PC-3 (cell line): ENCODE data around the gene TMEFF2. TPM values are rescaled to one million over a fixed set of nuclear protein-coding genes. Genes with fewer than 3 reads are reported as not detected.

Experiments
- ATAC-seq: fragments of 200-7000 bp; cut with Tn5 transposase; 2 replicates; pipeline ENCODE4 v1.9.1; 2020; ENCODE audit warnings: mild to moderate bottlenecking, moderate library complexity
- BruUV-seq: library from RNA; stranded (reverse); fragments of 400-500 nt; replicated peaks from 2 replicates; lab custom pipeline; 2021; lab: Mats Ljungman, UMichigan
- CTCF ChIA-PET: fragments of 300-600 bp; sonication (Branson Sonifier 250); formaldehyde crosslinking; loops from one replicate; lab custom pipeline; 2022; ENCODE audit warnings: antibody characterized with exemption; lab: Charles Lee
- POLR2A ChIA-PET: fragments of 300-600 bp; sonication (Branson Sonifier 250); formaldehyde crosslinking; loops from one replicate; lab custom pipeline; 2022; ENCODE audit warnings: antibody characterized with exemption; ENCODE audit not compliant: unreplicated experiment; lab: Charles Lee
- DNase-seq: peaks from one replicate; pipeline ENCODE4 v3.0.0-alpha.2; 2015
- H2AFZ ChIP-seq: fragments of 300-600 bp; sonication (generic); 2 replicates; pipeline ENCODE4 v1.6.0; 2016; ENCODE audit warnings: antibody characterized with exemption, low read length
- H3F3A ChIP-seq: fragments of 300-600 bp; sonication (generic); one replicate; pipeline ENCODE4 v1.6.0; 2017; ENCODE audit warnings: antibody characterized with exemption, low read length, control low read depth, mild to moderate bottlenecking; ENCODE audit not compliant: unreplicated experiment
- H3K27ac ChIP-seq: fragments of 300-600 bp; sonication (generic); 2 replicates; pipeline ENCODE4 v1.5.1; 2016; ENCODE audit warnings: mild to moderate bottlenecking, low read length
- H3K27me3 ChIP-seq: fragments of 300-600 bp; sonication (generic); 2 replicates; pipeline ENCODE4 v1.6.1; 2016; ENCODE audit warnings: low read length, mixed read lengths
- H3K36me3 ChIP-seq: fragments of 300-600 bp; sonication (generic); 2 replicates; pipeline ENCODE4 v1.6.1; 2016; ENCODE audit warnings: low read depth, mixed run types, low read length, mixed read lengths
- H3K4me1 ChIP-seq: fragments of 300-600 bp; sonication (generic); 2 replicates; pipeline ENCODE4 v1.5.1; 2016; ENCODE audit warnings: low read length; ENCODE audit not compliant: insufficient read depth
- H3K4me2 ChIP-seq: fragments of 300-600 bp; sonication (generic); 2 replicates; pipeline ENCODE4 v1.6.0; 2016; ENCODE audit warnings: low read length
- H3K4me3 ChIP-seq: fragments of 300-600 bp; sonication (generic); 2 replicates; pipeline ENCODE4 v1.5.1; 2016; ENCODE audit warnings: mild to moderate bottlenecking, low read length, mixed read lengths
- H3K79me2 ChIP-seq: fragments of 300-600 bp; sonication (generic); 2 replicates; pipeline ENCODE4 v1.6.1; 2017; ENCODE audit warnings: low read length, mixed read lengths
- H3K9ac ChIP-seq: fragments of 300-600 bp; sonication (generic); 2 replicates; pipeline ENCODE4 v1.6.0; 2016; ENCODE audit warnings: mild to moderate bottlenecking, low read length
- H3K9me2 ChIP-seq: fragments of 300-600 bp; sonication (generic); replicated peaks from 2 replicates; pipeline ENCODE4 v1.6.1; 2016; ENCODE audit warnings: mixed run types, low read length, mixed read lengths
- H3K9me3 ChIP-seq: fragments of 300-600 bp; sonication (generic); 2 replicates; pipeline ENCODE4 v1.6.1; 2016; ENCODE audit warnings: low read length, mixed read lengths
- H4K20me1 ChIP-seq: fragments of 300-600 bp; sonication (generic); 2 replicates; pipeline ENCODE4 v1.6.1; 2016; ENCODE audit warnings: low read length, mixed read lengths
- CTCF ChIP-seq: fragments of 300-600 bp; sonication (generic); conservative IDR thresholded peaks from 2 replicates; pipeline ENCODE4 v1.5.1; 2017; ENCODE audit warnings: antibody characterized with exemption, low read depth, mild to moderate bottlenecking, low read length
- EZH2 ChIP-seq: fragments of 300-600 bp; sonication (generic); IDR thresholded peaks from one replicate; pipeline ENCODE4 v1.6.1; 2017; ENCODE audit warnings: antibody characterized with exemption, mild to moderate bottlenecking, low read length; ENCODE audit not compliant: unreplicated experiment
- EZH2phosphoT487 ChIP-seq: fragments of 300-600 bp; sonication (generic); IDR thresholded peaks from 2 replicates; pipeline ENCODE4 v1.6.1; 2018; ENCODE audit warnings: mild to moderate bottlenecking, antibody characterized with exemption, low read length, borderline replicate concordance
- intact Hi-C: fragments of 100-400 bp; cut with micrococcal nuclease; formaldehyde crosslinking; loops from 2 replicates; pipeline ENCODE4 v1.9.0; 2023
- total RNA-seq: library from RNA; depleted of rRNA; stranded (reverse); fragments of >200 nt; gene quantifications from 2 replicates; pipeline ENCODE4 v1.2.3, GENCODE V29; 2014

TMEFF2 gene
- total RNA-seq, 1 experiment from 2014 or later, result not detected

GRCh38 chr2:192010073-192010472, 184.7 kb downstream of the TMEFF2 start:
- BruUV-seq, result no TSS peak
- POLR2A ChIA-PET, result no interaction called here
- Histone ChIP-seq H4K20me1 (no peaks in the 10 kb centered on the region), H3K36me3 (no peaks in the 10 kb centered on the region), H3K79me2 (no peaks in the 10 kb centered on the region), H3K27me3 (no peaks in the 10 kb centered on the region), H3K9ac (no peak overlapping the region), H3K9me2 (no peaks in the 10 kb centered on the region), H3K27ac (no peak overlapping the region), H3K4me3 (no peak overlapping the region), H2AFZ (no peak overlapping the region), H3F3A (no peaks in the 10 kb centered on the region), H3K4me1 (no peaks in the 10 kb centered on the region), H3K9me3 (no peaks in the 10 kb centered on the region), H3K4me2 (no peak overlapping the region)
- TF ChIP-seq EZH2 (no peak), EZH2phosphoT487 (no peak), CTCF (no peak)
- ATAC-seq (no peak), DNase-seq (no peak)
- intact Hi-C loops, result no loop called here
- CTCF ChIA-PET, result no interaction called here

DNA sequence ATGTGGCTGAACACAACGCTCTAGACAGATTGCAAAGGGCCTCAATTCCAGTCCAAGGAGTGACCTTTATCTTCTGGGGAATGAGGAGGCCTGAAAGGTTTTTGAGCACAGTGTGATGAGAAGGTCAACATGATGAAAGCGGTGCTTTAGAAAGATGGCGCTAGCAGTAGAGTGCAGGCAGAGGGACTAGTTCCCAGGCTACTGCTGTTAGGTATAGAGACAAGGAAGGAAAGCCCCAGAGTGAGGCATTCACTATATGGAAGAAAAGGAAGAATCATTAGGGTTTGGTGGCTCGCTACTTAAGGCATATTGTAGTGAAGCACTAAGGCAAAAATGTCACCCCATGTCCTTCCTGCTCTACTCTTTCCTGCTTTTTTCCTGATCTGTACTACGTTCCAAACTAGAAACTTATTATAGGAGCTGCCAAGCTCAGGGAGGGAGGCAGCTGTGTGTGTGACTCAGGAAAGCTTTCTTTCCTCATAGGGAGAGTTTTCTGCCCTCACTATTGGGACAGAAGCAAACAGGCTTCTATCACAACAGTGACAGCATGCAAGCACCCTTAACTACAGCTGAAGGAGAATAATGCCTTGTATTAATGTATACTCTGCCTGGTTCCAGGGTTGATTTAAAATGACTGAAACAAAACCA, 187.0 kb downstream of the TMEFF2 start:
- CTCF ChIA-PET, result no interaction called here

More for the DNA sequence above, 187.0 kb downstream of the TMEFF2 start:
- Histone ChIP-seq H3K9ac (no peak overlapping the region), H3K27me3 (no peaks in the 10 kb centered on the region), H3K9me3 (no peaks in the 10 kb centered on the region), H3F3A (no peaks in the 10 kb centered on the region), H3K4me3 (no peak overlapping the region), H3K4me1 (no peaks in the 10 kb centered on the region), H3K79me2 (no peaks in the 10 kb centered on the region), H3K4me2 (no peak overlapping the region), H2AFZ (no peak overlapping the region), H3K27ac (no peak overlapping the region), H4K20me1 (no peaks in the 10 kb centered on the region), H3K36me3 (no peaks in the 10 kb centered on the region), H3K9me2 (no peaks in the 10 kb centered on the region)
- intact Hi-C loops, result no loop called here
- no TSS peak for BruUV-seq
- DNase-seq, result no peak
- TF ChIP-seq EZH2phosphoT487 (no peak), CTCF (no peak), EZH2 (no peak)
- ATAC-seq, result no peak
- POLR2A ChIA-PET, result no interaction called here
